Loucy (cell line): ENCODE results near the gene BRD4.

Experiments
- H2AFZ ChIP-seq: fragments of 200-600 bp; sonication (generic); 2 replicates; pipeline ENCODE4 v1.6.0; 2016; ENCODE audit warnings: antibody characterized with exemption, mild to moderate bottlenecking, low read length, moderate library complexity
- H3F3A ChIP-seq: fragments of 200-600 bp; 2 replicates; pipeline ENCODE4 v1.6.0; 2016; ENCODE audit warnings: antibody characterized with exemption, low read depth, mild to moderate bottlenecking
- H3K27me3 ChIP-seq: fragments of 200-600 bp; sonication (generic); 2 replicates; pipeline ENCODE4 v1.6.1; 2014; ENCODE audit warnings: low read length, mild to moderate bottlenecking; ENCODE audit not compliant: insufficient read depth, poor library complexity, severe bottlenecking
- H3K36me3 ChIP-seq: fragments of 200-600 bp; sonication (generic); 2 replicates; pipeline ENCODE4 v1.6.1; 2016; ENCODE audit warnings: low read length; ENCODE audit not compliant: insufficient read depth
- H3K4me1 ChIP-seq: fragments of 200-600 bp; sonication (generic); 2 replicates; pipeline ENCODE4 v1.5.1; 2014; ENCODE audit warnings: low read length, mild to moderate bottlenecking; ENCODE audit not compliant: insufficient read depth, poor library complexity, severe bottlenecking
- H3K4me2 ChIP-seq: fragments of 200-600 bp; sonication (generic); 2 replicates; pipeline ENCODE4 v1.6.0; 2014; ENCODE audit warnings: antibody characterized with exemption, low read length, low read depth, mild to moderate bottlenecking; ENCODE audit not compliant: poor library complexity, severe bottlenecking
- H3K4me3 ChIP-seq: fragments of 200-600 bp; sonication (generic); 2 replicates; pipeline ENCODE4 v1.5.1; 2014; ENCODE audit warnings: low read length, mild to moderate bottlenecking, mixed read lengths; ENCODE audit not compliant: poor library complexity, severe bottlenecking
- H3K79me2 ChIP-seq: fragments of 200-600 bp; sonication (generic); 2 replicates; pipeline ENCODE4 v1.6.1; 2014; ENCODE audit warnings: low read length; ENCODE audit not compliant: insufficient read depth
- H3K9ac ChIP-seq: fragments of 200-600 bp; sonication (generic); 2 replicates; pipeline ENCODE4 v1.6.0; 2014; ENCODE audit warnings: mild to moderate bottlenecking, low read depth, low read length, moderate library complexity; ENCODE audit not compliant: poor library complexity, severe bottlenecking
- H3K9me2 ChIP-seq: fragments of 200-600 bp; sonication (generic); replicated peaks from 2 replicates; pipeline ENCODE4 v1.6.1; 2016; ENCODE audit warnings: low read depth, low read length, mixed read lengths
- H3K9me3 ChIP-seq: fragments of 200-600 bp; sonication (generic); 2 replicates; pipeline ENCODE4 v1.6.1; 2014; ENCODE audit warnings: mild to moderate bottlenecking, antibody characterized with exemption, low read length, low read depth; ENCODE audit not compliant: insufficient read depth
- H4K20me1 ChIP-seq: fragments of 200-600 bp; sonication (generic); 2 replicates; pipeline ENCODE4 v1.6.0; 2014; ENCODE audit warnings: antibody characterized with exemption, low read length, mild to moderate bottlenecking; ENCODE audit not compliant: insufficient read depth, poor library complexity, severe bottlenecking
- EZH2phosphoT487 ChIP-seq: fragments of 200-600 bp; IDR thresholded peaks from 2 replicates; pipeline ENCODE4 v1.6.1; 2018; ENCODE audit warnings: antibody characterized with exemption, mild to moderate bottlenecking, moderate library complexity, borderline replicate concordance
- TF ChIP-seq, protein P1 (sequence below): fragments of 200-600 bp; sonication (generic); conservative IDR thresholded peaks from 2 replicates; pipeline ENCODE4 v1.5.1; 2014; ENCODE audit warnings: mild to moderate bottlenecking, antibody characterized with exemption, low read length

Gene BRD4

DNA sequence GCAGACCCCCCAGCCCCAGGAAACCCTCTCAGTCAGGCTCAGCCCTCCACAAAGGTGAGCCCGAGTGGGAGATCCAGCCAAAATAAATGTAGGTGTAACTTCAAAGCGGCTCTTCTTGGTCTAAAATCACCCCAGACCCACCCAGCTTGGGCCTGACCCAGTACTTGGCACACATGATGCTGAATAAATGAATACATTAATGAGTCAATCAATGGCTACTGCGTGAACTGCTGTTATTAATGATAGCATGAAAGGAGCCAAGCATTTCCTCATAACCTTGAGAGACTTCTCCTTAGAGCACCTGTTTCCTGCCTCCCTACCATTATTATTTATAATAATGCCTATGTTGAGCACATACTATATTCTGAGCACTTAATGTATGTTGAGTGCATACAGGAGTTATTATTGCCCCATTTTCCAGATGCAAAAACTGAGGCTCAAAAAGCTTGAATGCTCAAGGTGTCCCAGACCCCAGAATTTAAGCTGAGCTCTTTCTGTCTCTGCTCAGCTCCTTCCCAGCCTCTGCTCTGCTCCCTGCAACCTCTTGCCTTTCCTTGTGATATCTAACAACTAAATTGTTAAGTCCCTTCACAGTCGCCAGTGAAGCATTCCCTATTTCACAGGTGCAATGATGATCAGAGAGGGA lies 135.9 kb downstream of the BRD4 start:
- Histone ChIP-seq H3K4me1 (peaks cover 10% of the 10 kb centered on the region), H3K4me2 (peak overlapping the region; percentile 55), H3K9me2 (no peaks in the 10 kb centered on the region), H3K9ac (no peak overlapping the region), H3K4me3 (peak overlapping the region; percentile 27), H2AFZ (no peak overlapping the region), H3K9me3 (no peaks in the 10 kb centered on the region), H4K20me1 (no peaks in the 10 kb centered on the region), H3K27me3 (no peaks in the 10 kb centered on the region), H3K79me2 (no peaks in the 10 kb centered on the region), H3F3A (no peaks in the 10 kb centered on the region), H3K36me3 (no peaks in the 10 kb centered on the region)
- no peak for TF ChIP-seq EZH2phosphoT487
- TF ChIP-seq, protein P1, sequence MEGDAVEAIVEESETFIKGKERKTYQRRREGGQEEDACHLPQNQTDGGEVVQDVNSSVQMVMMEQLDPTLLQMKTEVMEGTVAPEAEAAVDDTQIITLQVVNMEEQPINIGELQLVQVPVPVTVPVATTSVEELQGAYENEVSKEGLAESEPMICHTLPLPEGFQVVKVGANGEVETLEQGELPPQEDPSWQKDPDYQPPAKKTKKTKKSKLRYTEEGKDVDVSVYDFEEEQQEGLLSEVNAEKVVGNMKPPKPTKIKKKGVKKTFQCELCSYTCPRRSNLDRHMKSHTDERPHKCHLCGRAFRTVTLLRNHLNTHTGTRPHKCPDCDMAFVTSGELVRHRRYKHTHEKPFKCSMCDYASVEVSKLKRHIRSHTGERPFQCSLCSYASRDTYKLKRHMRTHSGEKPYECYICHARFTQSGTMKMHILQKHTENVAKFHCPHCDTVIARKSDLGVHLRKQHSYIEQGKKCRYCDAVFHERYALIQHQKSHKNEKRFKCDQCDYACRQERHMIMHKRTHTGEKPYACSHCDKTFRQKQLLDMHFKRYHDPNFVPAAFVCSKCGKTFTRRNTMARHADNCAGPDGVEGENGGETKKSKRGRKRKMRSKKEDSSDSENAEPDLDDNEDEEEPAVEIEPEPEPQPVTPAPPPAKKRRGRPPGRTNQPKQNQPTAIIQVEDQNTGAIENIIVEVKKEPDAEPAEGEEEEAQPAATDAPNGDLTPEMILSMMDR = no peak

DNA sequence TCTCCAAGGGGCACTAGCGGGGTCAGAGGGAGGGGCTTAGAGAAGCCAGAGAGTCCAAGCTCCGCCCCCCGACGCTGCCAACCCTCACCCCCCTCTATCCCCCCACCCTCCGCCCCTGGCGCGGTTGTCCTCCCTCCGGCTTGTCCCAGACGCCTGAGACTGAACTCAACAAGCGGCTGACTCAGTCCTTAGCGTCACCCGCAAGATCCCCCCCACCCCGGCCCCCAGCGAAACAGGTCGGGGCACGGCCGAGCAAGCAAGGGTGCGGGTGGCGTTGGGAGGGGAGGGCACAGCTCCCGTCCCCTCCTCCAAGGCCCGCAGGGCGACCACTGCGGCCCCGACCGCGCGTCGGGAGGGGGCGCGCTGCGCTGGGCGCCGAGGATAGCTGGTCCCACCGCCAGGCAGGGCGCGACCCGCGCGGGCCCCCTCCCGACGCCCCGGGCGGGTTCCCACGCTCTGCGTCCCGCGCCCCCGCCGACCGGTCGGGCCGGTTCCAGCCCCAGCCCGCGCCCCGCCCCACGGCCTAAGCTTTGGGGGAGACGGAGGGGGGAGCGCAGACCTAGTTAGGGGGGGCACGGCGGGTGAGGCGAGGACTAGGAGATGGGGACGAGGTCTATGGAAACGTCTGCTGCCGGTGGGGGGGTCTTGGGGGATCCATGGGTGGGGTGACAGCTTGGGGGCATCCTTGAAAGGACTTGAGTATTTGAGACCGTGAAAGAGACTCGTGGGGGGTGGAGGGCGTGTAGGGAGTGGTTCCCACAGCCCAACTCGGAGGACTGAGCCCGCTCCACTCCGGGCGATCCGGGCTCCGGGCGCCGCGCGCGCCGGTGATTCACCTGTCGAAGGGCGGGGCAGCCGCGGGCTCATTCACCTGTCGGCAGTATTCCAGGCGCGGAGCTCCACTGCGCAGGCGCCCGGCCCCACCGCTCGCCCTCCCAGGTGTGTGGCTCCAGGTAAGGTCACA lies 136.7 kb downstream of the BRD4 start:
- Histone ChIP-seq H3K79me2 (no peaks in the 10 kb centered on the region), H3K9me2 (no peaks in the 10 kb centered on the region), H3K4me3 (peak overlapping the region; percentile 57), H3K4me1 (peaks cover 10% of the 10 kb centered on the region), H3K36me3 (no peaks in the 10 kb centered on the region), H3F3A (no peaks in the 10 kb centered on the region), H3K27me3 (no peaks in the 10 kb centered on the region), H4K20me1 (no peaks in the 10 kb centered on the region), H3K9ac (no peak overlapping the region), H3K4me2 (peak overlapping the region; percentile 44), H3K9me3 (no peaks in the 10 kb centered on the region), H2AFZ (peak overlapping the region; percentile 80; the same call in 1 of the 2 replicates)
- TF ChIP-seq EZH2phosphoT487 = no peak
- TF ChIP-seq, protein P1 = no peak; the same call in 1 of the 2 replicates

DNA sequence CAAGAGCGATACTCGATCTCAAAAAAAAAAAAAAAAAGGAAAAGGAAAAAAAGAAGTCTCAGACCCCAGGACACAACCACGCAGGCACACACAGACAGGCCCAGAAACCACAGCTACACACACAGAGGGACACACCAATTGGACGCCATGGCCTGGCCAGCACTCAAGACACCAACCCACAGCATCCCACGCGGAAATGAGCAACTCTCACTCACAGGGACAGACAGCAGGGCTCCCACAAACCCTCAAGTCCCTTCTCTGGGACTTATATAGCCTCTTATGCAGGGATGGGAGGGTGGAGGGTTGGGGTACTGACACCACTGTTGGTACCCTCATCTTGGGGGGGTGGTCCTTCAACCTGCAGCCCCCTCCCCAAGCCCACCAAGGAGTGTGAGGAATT lies 137.4 kb downstream of the BRD4 start:
- H3K9ac ChIP-seq = no peak overlapping the region
- no peaks in the 10 kb centered on the region for H4K20me1 ChIP-seq
- H3K9me2 ChIP-seq = no peaks in the 10 kb centered on the region

More for the DNA sequence above, 137.4 kb downstream of the BRD4 start:
- H3K27me3 ChIP-seq = no peaks in the 10 kb centered on the region
- peak overlapping the region; percentile 57 for H3K4me3 ChIP-seq
- H3F3A ChIP-seq = no peaks in the 10 kb centered on the region
- H3K79me2 ChIP-seq = no peaks in the 10 kb centered on the region
- H3K9me3 ChIP-seq = no peaks in the 10 kb centered on the region
- H3K4me2 ChIP-seq = peak overlapping the region; percentile 44
- H3K36me3 ChIP-seq = no peaks in the 10 kb centered on the region
- H2AFZ ChIP-seq = no peak overlapping the region
- no peak for TF ChIP-seq EZH2phosphoT487
- TF ChIP-seq, protein P1 = no peak
- peaks cover 10% of the 10 kb centered on the region for H3K4me1 ChIP-seq
